Testis (tissue), 3 donors: ENCODE results near the gene ACER3. TPM values are rescaled to one million over a fixed set of nuclear protein-coding genes. Genes with fewer than 3 reads are reported as not detected.
A peak's percentile ranks its signal among the peaks of the same experiment; 100 is the strongest.

Source experiments
- DNase-seq: peaks from one replicate; pipeline ENCODE4 v3.0.0-alpha.2; 2019
- H3K27ac ChIP-seq, 2 donors: fragments of 200-600 bp; sonication (generic); one replicate each; pipeline ENCODE4 v1.5.1; 2019
- H3K27me3 ChIP-seq: fragments of 200-600 bp; sonication (generic); one replicate; pipeline ENCODE4 v1.5.1; 2019
- H3K36me3 ChIP-seq: fragments of 200-600 bp; sonication (generic); one replicate; pipeline ENCODE4 v1.5.1; 2017; ENCODE audit warnings: low read depth; ENCODE audit errors: missing control alignments
- H3K4me1 ChIP-seq: fragments of 200-600 bp; sonication (generic); one replicate; pipeline ENCODE4 v1.5.1; 2019
- H3K4me3 ChIP-seq, 2 donors: fragments of 200-600 bp; sonication (generic); one replicate each; pipeline ENCODE4 v1.5.1; 2017 to 2019
- H3K9me3 ChIP-seq: fragments of 200-600 bp; sonication (generic); one replicate; pipeline ENCODE4 v1.5.1; 2017
- CTCF ChIP-seq, 3 experiments: fragments of 450-650 bp in 2 of 3; fragments of 200-600 bp in 1 of 3; sonication (generic) in 1 of 3; IDR thresholded peaks; one replicate each; pipeline ENCODE4 v1.5.1; 2016 to 2019; ENCODE audit warnings: antibody characterized with exemption in 3 of 3, mild to moderate bottlenecking in 2 of 3, moderate library complexity in 1 of 3
- POLR2A ChIP-seq: fragments of 450-650 bp; IDR thresholded peaks from one replicate; pipeline ENCODE4 v1.6.1; 2017; ENCODE audit warnings: antibody characterized with exemption, mild to moderate bottlenecking, moderate library complexity
- WGBS, 2 donors: methylation state at CpG; one replicate each; pipeline ENCODE4 v1.1.5; 2018; 5-methylcytosine and 5-hydroxymethylcytosine counted together
- intact Hi-C: fragments of 100-400 bp; cut with DNase I; formaldehyde crosslinking; loops from one replicate; pipeline ENCODE4 v1.15.1; 2023; ENCODE audit warnings: low total_unique reads
- polyA plus RNA-seq: library from polyadenylated mRNA; stranded (reverse); fragments of 350-450 nt; fragmentation: Illumina TruSeq; extraction: RNeasy Lipid Tissue Mini Kit (QIAGEN cat#74804); gene quantifications from one replicate; pipeline ENCODE4 v1.2.3, GENCODE V29; 2014; ENCODE audit warnings: low read depth, low replicate concordance; ENCODE audit not compliant: insufficient read depth
- total RNA-seq, 2 donors: library from RNA; depleted of rRNA; stranded (reverse); fragments of >200 nt; gene quantifications; one replicate each; pipeline ENCODE4 v1.2.3, GENCODE V29; 2016

The ACER3 gene
- total and polyA plus RNA-seq, 3 donors from 2014 or later = 14.6 to 34.8 (median 23.7) TPM

GRCh38 chr11:76836613-76837291, 24.0 kb upstream of the ACER3 start:
- TF ChIP-seq POLR2A (no peak), CTCF (IDR thresholded peaks at IDR 0.05) (no peak)
- Histone ChIP-seq H3K4me1 (peaks cover 13% of the 10 kb centered on the region), H3K27me3 (no peaks in the 10 kb centered on the region), H3K9me3 (no peaks in the 10 kb centered on the region), H3K4me3 (no peak overlapping the region), H3K27ac (peak overlapping the region in 1 of 2 donors; percentile 44), H3K36me3 (no peaks in the 10 kb centered on the region)
- 66 to 74% methylated on average over 11 of the region's 11 CpGs for WGBS, 2 donors
- intact Hi-C loops = no loop called here
- DNase-seq = no peak

GRCh38 chr11:76837696-76838677, 22.7 kb upstream of the ACER3 start:
- no peaks in the 10 kb centered on the region for H3K36me3 ChIP-seq
- H3K4me3 ChIP-seq = no peak overlapping the region
- TF ChIP-seq POLR2A = no peak
- no peak for TF ChIP-seq CTCF (IDR thresholded peaks at IDR 0.05)
- no peak overlapping the region for H3K27ac ChIP-seq
- H3K9me3 ChIP-seq = no peaks in the 10 kb centered on the region
- intact Hi-C loops = no loop called here
- no peak for DNase-seq
- 51 to 60% methylated on average over 7 of the region's 7 CpGs for WGBS, 2 donors
- peaks cover 13% of the 10 kb centered on the region for H3K4me1 ChIP-seq
- no peaks in the 10 kb centered on the region for H3K27me3 ChIP-seq

GRCh38 chr11:76838678-76839068, 22.0 kb upstream of the ACER3 start:
- 69 to 71% methylated on average over 3 of the region's 3 CpGs for WGBS, 2 donors
- Histone ChIP-seq H3K27me3 (no peaks in the 10 kb centered on the region), H3K36me3 (no peaks in the 10 kb centered on the region), H3K27ac (no peak overlapping the region), H3K9me3 (no peaks in the 10 kb centered on the region), H3K4me1 (peaks cover 13% of the 10 kb centered on the region), H3K4me3 (no peak overlapping the region)
- DNase-seq = no peak
- intact Hi-C loops = no loop called here
- TF ChIP-seq POLR2A (no peak), CTCF (IDR thresholded peaks at IDR 0.05) (peak in 1 of 3 experiments; percentile 3)

- Histone ChIP-seq H3K36me3 (no peaks in the 10 kb centered on the region), H3K4me3 (no peak overlapping the region), H3K27me3 (no peaks in the 10 kb centered on the region), H3K9me3 (no peaks in the 10 kb centered on the region), H3K27ac (no peak overlapping the region), H3K4me1 (peaks cover 13% of the 10 kb centered on the region)
- TF ChIP-seq POLR2A (no peak), CTCF (IDR thresholded peaks at IDR 0.05) (no peak)
- DNase-seq = no peak
- intact Hi-C loops = no loop called here
- WGBS, 2 donors = 45 to 56% methylated on average over 1 of the region's 1 CpG
Observed at GRCh38 chr11:76839311-76839710, 21.4 kb upstream of the ACER3 start.
